GM11168 (cell line): ENCODE data around the gene NOL6.
"Not testable (repeated sequence)": the region's sequence is repeated elsewhere in the genome, so short reads cannot be mapped to it uniquely, and the experiment has no call there.

Source experiments
- in situ Hi-C: fragments of 300-500 bp; cut with MboI; formaldehyde crosslinking; loops from one replicate; pipeline ENCODE4 v1.12.0; 2022; ENCODE audit warnings: low sequenced_read_pairs; ENCODE audit not compliant: unreplicated experiment

Gene NOL6

GRCh38 chr9:33472881-33473615 lies 676 bp downstream of the NOL6 start:
- in situ Hi-C loops = no loop called here

- in situ Hi-C loops = no loop called here
Measured at GRCh38 chr9:33472171-33472880, 1.4 kb downstream of the NOL6 start.

- in situ Hi-C loops = no loop called here
Measured at GRCh38 chr9:33471361-33471760, 2.4 kb downstream of the NOL6 start.

- in situ Hi-C loops = no loop called here
Measured at GRCh38 chr9:33469891-33470290, 3.8 kb downstream of the NOL6 start.

GRCh38 chr9:33468797-33469621 lies 4.7 kb downstream of the NOL6 start:
- in situ Hi-C loops = no loop called here

- in situ Hi-C loops = no loop called here
Measured at GRCh38 chr9:33468215-33468730, 5.5 kb downstream of the NOL6 start.

GRCh38 chr9:33467526-33467925 lies 6.2 kb downstream of the NOL6 start:
- in situ Hi-C loops = no loop called here

GRCh38 chr9:33466565-33467495 lies 6.9 kb downstream of the NOL6 start:
- in situ Hi-C loops = no loop called here

GRCh38 chr9:33465596-33466564 lies 7.8 kb downstream of the NOL6 start:
- in situ Hi-C loops = no loop called here

- in situ Hi-C loops = no loop called here
Measured at GRCh38 chr9:33465096-33465495, 8.6 kb downstream of the NOL6 start.

GRCh38 chr9:33464045-33464636 lies 9.6 kb downstream of the NOL6 start:
- in situ Hi-C loops = no loop called here

GRCh38 chr9:33463151-33463550 lies 10.6 kb downstream of the NOL6 start:
- in situ Hi-C loops = no loop called here

- in situ Hi-C loops = no loop called here
Measured at GRCh38 chr9:33461492-33461891, 12.2 kb downstream of the NOL6 start.

- in situ Hi-C loops = no loop called here
Measured at GRCh38 chr9:33460854-33461253, 12.9 kb downstream of the NOL6 start.

GRCh38 chr9:33459115-33459514 lies 14.6 kb downstream of the NOL6 start:
- in situ Hi-C loops = no loop called here

GRCh38 chr9:33458444-33458843 lies 15.3 kb downstream of the NOL6 start:
- in situ Hi-C loops = no loop called here

- in situ Hi-C loops = no loop called here
Measured at GRCh38 chr9:33455945-33456344, 17.8 kb downstream of the NOL6 start.

- in situ Hi-C loops = not testable (repeated sequence)
Measured at GRCh38 chr9:33455456-33455855, 18.3 kb downstream of the NOL6 start.
